HUES6 (cell line): Measurements from ENCODE around the gene DDX42.
"Not testable (repeated sequence)": the region's sequence is repeated elsewhere in the genome, so short reads cannot be mapped to it uniquely, and the experiment has no call there.

Source experiments
- H3K27ac ChIP-seq: 2 replicates; pipeline ENCODE4 v1.7.0; 2013; ENCODE audit warnings: low read depth, mild to moderate bottlenecking, low read length, inconsistent platforms
- H3K27me3 ChIP-seq: 2 replicates; pipeline ENCODE4 v1.6.1; 2013; ENCODE audit warnings: low read length; ENCODE audit not compliant: control insufficient read depth, insufficient read depth
- H3K36me3 ChIP-seq: 2 replicates; pipeline ENCODE4 v1.6.1; 2013; ENCODE audit warnings: low read length; ENCODE audit not compliant: control insufficient read depth, insufficient read depth
- H3K4me1 ChIP-seq: 2 replicates; pipeline ENCODE4 v1.6.1; 2013; ENCODE audit warnings: low read length; ENCODE audit not compliant: control insufficient read depth, insufficient read depth
- H3K4me3 ChIP-seq: 2 replicates; pipeline ENCODE4 v1.5.1; 2013; ENCODE audit warnings: low read depth, low read length
- H3K9ac ChIP-seq: one replicate; pipeline ENCODE4 v1.6.1; 2013; ENCODE audit warnings: mild to moderate bottlenecking, low read length
- H3K9me3 ChIP-seq: 2 replicates; pipeline ENCODE4 v1.6.1; 2013; ENCODE audit warnings: low read depth, low read length; ENCODE audit not compliant: control insufficient read depth, insufficient read depth

DDX42 gene

DNA sequence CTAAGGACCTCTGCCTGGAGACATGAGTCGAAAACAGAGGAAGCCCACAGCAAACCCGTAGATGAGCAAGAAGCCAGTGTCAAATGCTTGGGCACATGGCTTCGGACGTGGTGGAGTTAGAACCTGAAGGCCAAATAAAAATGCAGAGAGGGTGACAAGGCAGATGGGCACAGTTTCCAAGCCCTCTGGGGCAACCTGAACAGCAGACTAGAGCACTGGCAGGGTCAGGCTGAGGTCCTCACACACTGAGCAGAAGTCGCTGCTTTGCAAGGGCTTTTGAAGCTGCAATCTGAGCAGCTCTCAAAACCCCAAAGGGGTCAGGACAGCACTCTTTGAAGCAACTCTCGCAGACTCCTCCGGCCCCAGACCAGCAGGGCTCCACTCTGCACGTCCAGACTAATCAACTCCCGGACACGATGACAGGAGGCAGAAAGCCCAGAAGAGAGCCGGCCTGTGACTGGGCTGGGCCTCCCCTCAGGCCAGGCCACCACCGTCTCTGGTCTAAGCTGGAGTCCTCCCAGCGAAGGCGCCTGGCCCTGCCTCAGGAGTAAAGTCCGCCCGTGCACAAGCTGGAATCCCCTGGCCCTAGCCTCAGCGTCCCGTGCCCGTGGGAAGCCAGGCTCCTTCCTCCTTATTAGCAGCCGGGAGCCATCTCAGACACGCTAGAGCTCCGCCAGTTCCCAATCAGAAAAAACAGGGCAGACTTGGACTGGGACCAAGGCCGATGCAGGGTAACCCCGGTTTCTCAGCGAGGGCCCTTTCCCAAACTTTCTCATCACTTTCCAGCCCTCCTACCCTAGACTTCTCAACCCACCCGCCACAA, 67.6 kb downstream of the DDX42 start:
- H3K27ac ChIP-seq: peak overlapping the region; percentile 50; the same call in 1 of the 2 replicates
- peak overlapping the region; percentile 87 for H3K9ac ChIP-seq
- H3K4me1 ChIP-seq: peaks cover 31% of the 10 kb centered on the region
- H3K27me3 ChIP-seq: no peaks in the 10 kb centered on the region
- peaks cover 8% of the 10 kb centered on the region for H3K36me3 ChIP-seq
- peak overlapping the region; percentile 88 for H3K4me3 ChIP-seq
- no peaks in the 10 kb centered on the region for H3K9me3 ChIP-seq

DNA sequence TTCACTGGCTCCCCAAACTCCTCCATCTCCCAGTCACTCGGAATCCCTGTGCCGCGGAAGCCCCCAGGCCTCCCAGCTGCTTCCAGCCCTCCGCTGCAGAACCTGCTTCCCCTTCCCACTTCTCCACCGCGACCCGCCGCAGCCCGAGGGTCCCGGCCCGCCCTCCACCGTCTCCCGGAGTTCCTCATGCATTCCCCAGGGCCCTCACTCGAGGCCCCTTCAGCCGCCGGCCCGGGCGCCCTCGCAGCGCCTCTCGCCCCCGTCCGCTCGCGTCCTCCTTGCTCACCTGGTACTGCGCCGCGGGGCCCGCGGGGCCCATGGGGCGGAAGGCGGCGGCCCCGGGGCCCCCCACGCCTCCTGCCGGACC, 68.2 kb downstream of the DDX42 start:
- Histone ChIP-seq H3K27me3 (no peaks in the 10 kb centered on the region), H3K27ac (peak overlapping the region; percentile 50; the same call in 1 of the 2 replicates)

DNA sequence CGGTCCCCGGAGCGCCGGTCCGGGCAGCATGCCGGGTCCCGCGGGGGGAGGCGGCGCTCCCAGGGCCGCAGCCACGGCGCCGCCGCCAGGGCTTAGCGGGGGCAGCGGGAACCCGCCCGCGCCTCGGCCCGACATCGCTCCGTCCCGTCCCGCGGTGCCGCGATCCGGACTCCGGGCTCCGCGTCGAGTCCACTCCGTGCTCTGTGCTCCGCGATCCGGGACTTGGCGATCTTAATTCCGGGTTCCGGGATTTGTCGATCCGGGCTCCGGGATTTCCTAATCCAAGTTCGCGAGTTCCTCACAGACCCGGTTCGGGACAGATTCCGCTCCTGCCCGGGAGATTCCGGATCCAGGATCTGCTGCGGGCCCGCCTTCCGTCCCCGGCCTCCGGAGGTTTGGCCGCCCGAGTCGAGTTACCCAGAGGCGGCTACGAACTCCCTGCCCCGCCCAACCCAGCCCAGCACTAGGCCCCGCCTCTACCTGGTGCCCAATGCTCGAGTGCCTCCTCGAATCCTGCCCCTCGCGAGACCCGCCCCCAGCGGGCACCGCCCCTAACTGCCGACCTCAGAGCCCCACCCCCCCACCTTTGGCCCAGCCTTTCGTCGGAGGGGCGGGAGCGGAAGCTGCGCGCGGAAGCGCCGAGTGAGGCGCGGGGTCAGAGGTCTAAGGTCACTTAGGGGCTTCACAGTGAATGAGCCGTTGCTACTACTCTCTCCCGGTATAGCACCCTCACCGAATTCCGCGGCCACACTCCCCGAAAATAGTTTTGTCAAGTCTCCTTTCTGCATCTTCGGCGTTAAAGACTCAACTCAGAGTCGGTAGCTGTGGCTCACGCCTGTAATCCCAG, 68.8 kb downstream of the DDX42 start, which contains the start of gene SMARCD2:
SMARCD2 (minus strand) TSS at position 146 of the 847 bp plus-strand sequence; CDS start at position 135, 11 bp downstream.
- peak within 1 kb of the TSS; percentile 50; the same call in 1 of the 2 replicates for H3K27ac ChIP-seq
- peaks cover 2% of the 10 kb centered on the region; the same call in 1 of the 2 replicates for H3K27me3 ChIP-seq
- H3K9ac ChIP-seq: peak within 1 kb of the TSS; percentile 87
- H3K36me3 ChIP-seq: no peaks in the 10 kb centered on the region
- H3K4me1 ChIP-seq: peaks cover 31% of the 10 kb centered on the region
- H3K4me3 ChIP-seq: peak within 1 kb of the TSS; percentile 88
- no peaks in the 10 kb centered on the region for H3K9me3 ChIP-seq

More for the DNA sequence above, 68.2 kb downstream of the DDX42 start:
- Histone ChIP-seq H3K36me3 (peaks cover 2% of the 10 kb centered on the region), H3K4me3 (peak overlapping the region; percentile 88), H3K9me3 (no peaks in the 10 kb centered on the region), H3K9ac (peak overlapping the region; percentile 87), H3K4me1 (peaks cover 31% of the 10 kb centered on the region)

GRCh38 chr17:63843387-63843888, 69.5 kb downstream of the DDX42 start:
- not testable (repeated sequence) for H3K36me3 ChIP-seq
- H3K9ac ChIP-seq: peak overlapping the region; percentile 41

DNA sequence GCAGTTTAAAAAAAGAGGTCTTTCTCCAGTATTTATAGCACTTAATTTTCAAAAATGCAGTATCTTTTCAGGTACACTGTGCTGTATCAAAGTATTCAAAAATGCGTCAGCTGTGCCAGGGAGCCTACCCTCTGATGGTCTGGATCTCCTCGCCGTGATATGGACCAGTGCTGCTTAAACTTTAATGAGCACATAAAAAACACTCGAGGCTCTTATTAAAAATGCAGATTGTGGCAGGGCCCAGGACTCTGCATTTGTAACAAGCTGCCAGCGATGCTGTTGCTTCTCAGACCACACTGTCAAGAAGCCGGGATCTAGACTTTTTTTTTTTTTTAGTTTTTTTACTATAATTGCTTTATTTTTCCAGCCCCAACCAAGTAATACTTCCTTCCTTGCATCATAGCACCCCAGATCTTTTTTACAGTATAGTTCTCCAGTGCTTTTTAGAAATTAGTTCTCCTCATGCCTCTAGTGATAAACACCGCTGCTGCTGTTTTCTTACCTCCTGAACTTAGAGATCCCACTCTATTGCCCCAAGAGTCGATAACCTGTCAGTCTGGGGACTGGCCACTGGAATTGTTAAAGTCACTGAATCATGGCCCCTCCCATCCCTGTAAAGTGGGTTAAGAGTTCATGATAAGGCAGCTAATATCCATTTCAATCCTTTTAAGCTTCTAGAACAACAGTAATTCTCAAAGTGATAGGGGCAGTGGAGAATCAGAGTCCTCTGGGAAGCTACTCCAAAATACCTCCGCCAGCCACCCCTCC, 70.1 kb downstream of the DDX42 start:
- Histone ChIP-seq H3K9me3 (no peaks in the 10 kb centered on the region; the same call in 1 of the 2 replicates), H3K4me1 (peaks cover 21% of the 10 kb centered on the region), H3K27ac (no peak overlapping the region), H3K36me3 (no peaks in the 10 kb centered on the region), H3K9ac (no peak overlapping the region), H3K4me3 (peak overlapping the region; percentile 65; the same call in 1 of the 2 replicates), H3K27me3 (peaks cover 10% of the 10 kb centered on the region)

More at GRCh38 chr17:63843387-63843888, 69.5 kb downstream of the DDX42 start:
- H3K27me3 ChIP-seq, H3K9me3 ChIP-seq, H3K27ac ChIP-seq: not testable (repeated sequence)
- Histone ChIP-seq H3K4me3 (peak overlapping the region; percentile 65), H3K4me1 (peaks cover 28% of the 10 kb centered on the region)

- Histone ChIP-seq H3K36me3 (no peaks in the 10 kb centered on the region), H3K9me3 (no peaks in the 10 kb centered on the region; the same call in 1 of the 2 replicates), H3K27me3 (peaks cover 18% of the 10 kb centered on the region), H3K27ac (no peak overlapping the region), H3K4me1 (peaks cover 12% of the 10 kb centered on the region), H3K4me3 (no peak overlapping the region), H3K9ac (no peak overlapping the region)
Measured at GRCh38 chr17:63845509-63845908, 71.5 kb downstream of the DDX42 start.

DNA sequence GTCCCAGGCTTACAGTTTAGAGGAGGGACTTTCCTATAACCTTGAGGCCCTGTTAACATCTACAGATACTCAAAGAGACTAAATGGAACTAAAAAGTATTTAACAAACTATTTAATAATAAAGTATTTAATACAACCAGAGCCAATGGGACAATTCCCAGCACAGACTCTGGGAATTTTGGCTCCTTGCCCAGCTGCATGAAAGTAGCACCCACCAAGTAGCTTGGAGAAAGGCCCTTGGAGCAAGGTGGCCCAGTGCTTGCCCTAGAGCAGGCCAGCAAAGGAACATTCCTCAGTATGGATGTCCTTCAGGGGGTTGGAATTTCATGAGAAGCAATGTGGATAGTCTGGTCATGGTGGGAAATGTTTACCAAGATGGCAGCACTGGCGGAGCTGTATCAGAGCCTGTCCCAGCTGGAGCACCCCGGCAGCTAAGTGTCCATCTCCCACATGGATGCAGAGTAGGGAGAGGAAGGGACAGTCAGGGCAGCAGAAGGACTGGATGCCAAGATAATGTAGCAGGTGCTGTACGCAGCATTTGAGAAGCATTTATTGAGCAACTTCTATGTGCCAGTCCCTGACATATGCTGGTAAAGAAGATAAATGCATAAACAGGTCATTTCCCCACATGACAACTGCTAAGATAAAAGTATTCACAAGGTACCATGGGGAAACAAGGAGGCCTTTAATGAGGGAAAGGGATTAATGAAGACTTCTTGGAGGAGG, 73.7 kb downstream of the DDX42 start:
- Histone ChIP-seq H3K27me3 (peaks cover 18% of the 10 kb centered on the region), H3K9me3 (no peaks in the 10 kb centered on the region; the same call in 1 of the 2 replicates), H3K9ac (no peak overlapping the region), H3K36me3 (no peaks in the 10 kb centered on the region), H3K27ac (no peak overlapping the region), H3K4me1 (peaks cover 2% of the 10 kb centered on the region; the same call in 1 of the 2 replicates), H3K4me3 (no peak overlapping the region)

DNA sequence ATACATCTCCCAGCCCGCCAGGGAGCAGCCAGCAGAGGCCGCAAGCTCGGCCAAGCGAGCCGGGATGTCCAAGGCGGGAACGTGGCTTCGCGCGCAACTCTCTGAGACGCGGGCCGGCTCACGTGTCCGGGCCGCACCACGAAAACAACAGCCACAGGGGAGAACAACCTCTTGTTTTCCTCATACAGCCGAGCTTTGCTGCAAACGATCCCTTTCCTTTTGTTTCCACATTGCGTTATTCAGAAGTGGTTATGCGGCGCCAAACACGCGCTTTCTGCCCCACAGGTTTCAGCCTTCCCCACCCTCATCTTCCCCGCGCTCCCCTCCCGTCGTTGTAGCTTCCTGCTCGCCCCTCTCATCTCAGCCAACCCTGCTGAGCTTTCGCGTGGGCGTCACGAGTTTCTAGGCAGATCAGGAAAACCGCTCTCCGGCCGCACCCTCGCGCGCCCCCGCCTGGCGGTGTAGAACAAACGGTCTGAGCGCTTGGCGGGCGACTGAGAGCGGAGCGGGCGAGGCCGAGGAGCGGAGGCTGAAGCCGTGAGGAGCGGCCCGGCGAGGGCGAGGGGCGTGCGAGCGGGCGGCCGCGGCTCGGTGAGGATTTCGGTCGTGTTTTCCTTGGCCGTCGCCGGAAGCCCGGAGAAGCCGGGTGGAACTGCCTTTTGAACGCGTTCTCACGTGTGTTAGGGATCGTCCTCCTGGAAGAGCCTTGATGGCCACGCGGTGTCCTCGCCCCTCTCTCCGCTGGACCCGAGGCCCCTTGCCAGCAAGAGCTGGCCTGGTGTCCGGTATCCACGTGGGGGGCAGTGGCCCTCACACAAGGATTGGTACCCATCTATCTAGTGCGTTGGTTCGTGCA, 75.1 kb downstream of the DDX42 start:
- H3K27me3 ChIP-seq: peaks cover 18% of the 10 kb centered on the region
- peaks cover 2% of the 10 kb centered on the region; the same call in 1 of the 2 replicates for H3K4me1 ChIP-seq
- peak overlapping the region; percentile 90 for H3K9ac ChIP-seq
- no peaks in the 10 kb centered on the region; the same call in 1 of the 2 replicates for H3K9me3 ChIP-seq
- H3K36me3 ChIP-seq: no peaks in the 10 kb centered on the region
- H3K27ac ChIP-seq: peak overlapping the region; percentile 62; the same call in 1 of the 2 replicates
- peak overlapping the region; percentile 48 for H3K4me3 ChIP-seq

DNA sequence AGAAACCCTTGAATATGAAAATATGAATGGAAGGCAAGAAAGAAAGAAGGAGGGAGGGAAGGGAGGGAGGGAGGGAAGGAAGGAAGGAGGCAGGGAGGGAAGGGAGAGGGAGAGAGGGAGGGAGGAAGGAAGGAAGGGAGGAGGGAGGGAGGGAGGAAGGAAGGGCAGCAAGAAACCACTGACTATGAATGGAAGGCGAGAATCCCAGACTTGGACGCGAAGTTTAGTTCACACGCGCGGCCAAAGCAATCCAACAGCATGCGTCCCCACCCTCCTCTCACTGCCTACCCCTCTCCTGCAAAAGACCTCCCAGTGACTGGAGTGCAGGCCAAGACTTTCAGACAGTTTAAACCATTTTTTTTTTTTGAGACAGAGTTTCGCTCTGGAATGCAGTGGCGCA, 76.4 kb downstream of the DDX42 start:
- no peak overlapping the region for H3K4me3 ChIP-seq
- no peak overlapping the region for H3K9ac ChIP-seq
- no peaks in the 10 kb centered on the region for H3K36me3 ChIP-seq

More for the DNA sequence above, 76.4 kb downstream of the DDX42 start:
- H3K9me3 ChIP-seq: no peaks in the 10 kb centered on the region; the same call in 1 of the 2 replicates
- H3K27ac ChIP-seq: no peak overlapping the region
- no peaks in the 10 kb centered on the region for H3K4me1 ChIP-seq
- peaks cover 18% of the 10 kb centered on the region for H3K27me3 ChIP-seq
